ENCODE data around the gene GALNT2.

DNA sequence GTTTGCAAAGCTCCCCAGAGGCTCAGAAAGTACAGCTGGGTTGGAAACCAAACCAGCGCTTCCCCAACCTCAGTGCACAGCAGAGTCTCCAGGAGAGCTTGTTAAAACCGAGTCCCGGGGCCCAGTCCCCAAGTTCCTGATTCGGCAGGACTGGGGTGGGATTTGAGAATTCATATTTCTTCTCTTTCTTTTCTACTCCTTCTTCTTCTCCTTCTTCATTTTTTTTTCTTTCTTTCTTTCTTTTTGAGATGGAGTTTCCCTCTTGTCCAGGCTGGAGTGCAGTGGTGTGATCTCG lies 222.3 kb downstream of the GALNT2 start:
- TF ChIP-seq, protein P1, sequence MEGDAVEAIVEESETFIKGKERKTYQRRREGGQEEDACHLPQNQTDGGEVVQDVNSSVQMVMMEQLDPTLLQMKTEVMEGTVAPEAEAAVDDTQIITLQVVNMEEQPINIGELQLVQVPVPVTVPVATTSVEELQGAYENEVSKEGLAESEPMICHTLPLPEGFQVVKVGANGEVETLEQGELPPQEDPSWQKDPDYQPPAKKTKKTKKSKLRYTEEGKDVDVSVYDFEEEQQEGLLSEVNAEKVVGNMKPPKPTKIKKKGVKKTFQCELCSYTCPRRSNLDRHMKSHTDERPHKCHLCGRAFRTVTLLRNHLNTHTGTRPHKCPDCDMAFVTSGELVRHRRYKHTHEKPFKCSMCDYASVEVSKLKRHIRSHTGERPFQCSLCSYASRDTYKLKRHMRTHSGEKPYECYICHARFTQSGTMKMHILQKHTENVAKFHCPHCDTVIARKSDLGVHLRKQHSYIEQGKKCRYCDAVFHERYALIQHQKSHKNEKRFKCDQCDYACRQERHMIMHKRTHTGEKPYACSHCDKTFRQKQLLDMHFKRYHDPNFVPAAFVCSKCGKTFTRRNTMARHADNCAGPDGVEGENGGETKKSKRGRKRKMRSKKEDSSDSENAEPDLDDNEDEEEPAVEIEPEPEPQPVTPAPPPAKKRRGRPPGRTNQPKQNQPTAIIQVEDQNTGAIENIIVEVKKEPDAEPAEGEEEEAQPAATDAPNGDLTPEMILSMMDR (conservative IDR thresholded peaks at IDR 0.05; ENCODE audit: low read length), result no peak
- TF ChIP-seq EZH2phosphoT487 (IDR thresholded peaks at IDR 0.05; ENCODE audit: borderline replicate concordance), result no peak
